HG03558 (cell line): ENCODE data around the gene TEX51.

ENCODE experiments used
- ATAC-seq: cut with Tn5 transposase; IDR thresholded peaks from one replicate; pipeline ENCODE4 v1.9.1; 2021; ENCODE audit warnings: moderate number of reproducible peaks; ENCODE audit not compliant: unreplicated experiment; ENCODE audit errors: extremely low read depth

TEX51 gene

GRCh38 chr2:126890551-126891450 lies 7.9 kb upstream of the TEX51 start:
- ATAC-seq: no peak

- no peak for ATAC-seq
Observed at GRCh38 chr2:126891681-126892500, 6.8 kb upstream of the TEX51 start.

- ATAC-seq: no peak
Observed at GRCh38 chr2:126893153-126893552, 5.5 kb upstream of the TEX51 start.

- no peak for ATAC-seq
Observed at GRCh38 chr2:126893606-126894005, 5.1 kb upstream of the TEX51 start.

- ATAC-seq: no peak
Observed at GRCh38 chr2:126894082-126894481, 4.6 kb upstream of the TEX51 start.

GRCh38 chr2:126894585-126895182 lies 4.0 kb upstream of the TEX51 start:
- no peak for ATAC-seq

GRCh38 chr2:126895336-126895735 lies 3.4 kb upstream of the TEX51 start:
- ATAC-seq: no peak

- ATAC-seq: no peak
Observed at GRCh38 chr2:126896471-126896870, 2.2 kb upstream of the TEX51 start.

GRCh38 chr2:126899616-126900185 lies 1.0 kb downstream of the TEX51 start:
- ATAC-seq: no peak

GRCh38 chr2:126900646-126901319 lies 2.1 kb downstream of the TEX51 start:
- ATAC-seq: no peak

GRCh38 chr2:126901459-126901858 lies 2.8 kb downstream of the TEX51 start:
- no peak for ATAC-seq

- no peak for ATAC-seq
Observed at GRCh38 chr2:126902152-126902835, 3.6 kb downstream of the TEX51 start.

GRCh38 chr2:126902859-126903258 lies 4.2 kb downstream of the TEX51 start:
- ATAC-seq: no peak

GRCh38 chr2:126905991-126906390 lies 7.3 kb downstream of the TEX51 start:
- no peak for ATAC-seq

GRCh38 chr2:126906781-126907180 lies 8.1 kb downstream of the TEX51 start:
- no peak for ATAC-seq

GRCh38 chr2:126907671-126908070 lies 9.0 kb downstream of the TEX51 start:
- no peak for ATAC-seq

- ATAC-seq: no peak
Observed at GRCh38 chr2:126908721-126909177, 10.1 kb downstream of the TEX51 start.

- no peak for ATAC-seq
Observed at GRCh38 chr2:126909366-126909765, 10.7 kb downstream of the TEX51 start.

GRCh38 chr2:126909781-126910180 lies 11.1 kb downstream of the TEX51 start:
- no peak for ATAC-seq
